H1 (cell line): Measurements from ENCODE around the gene CSRP1. TPM values are rescaled to one million over a fixed set of nuclear protein-coding genes. Genes with fewer than 3 reads are reported as not detected.

Source experiments
- CTCF ChIA-PET: fragments of 300-600 bp; sonication (Branson Sonifier 250); formaldehyde crosslinking; loops from one replicate; lab custom pipeline; 2021; ENCODE audit not compliant: partially characterized antibody; lab: Charles Lee
- POLR2A ChIA-PET: fragments of 300-600 bp; sonication (Branson Sonifier 250); formaldehyde crosslinking; loops from one replicate; lab custom pipeline; 2021; ENCODE audit warnings: inconsistent platforms; ENCODE audit not compliant: partially characterized antibody; lab: Charles Lee
- DNase-seq, 2 experiments: peaks; one replicate each; pipeline versions ENCODE4 v3.0.0 to v3.0.0-alpha.2; 2010 to 2022; ENCODE audit warnings: low spot score in 2 of 2, low read depth in 1 of 2, mixed read lengths in 1 of 2
- FAIRE-seq: peaks from 2 replicates; lab custom pipeline; 2011; peaks lifted over from hg19 to GRCh38; lab: Jason Lieb, UNC
- H2AFZ ChIP-seq: 2 replicates; pipeline ENCODE4 v1.8.1; 2012; ENCODE audit warnings: low read length, inconsistent platforms
- H2AK5ac ChIP-seq: 2 replicates; pipeline ENCODE4 v1.6.1; 2013; ENCODE audit warnings: low read depth, low read length
- H2BK120ac ChIP-seq: replicated peaks from 2 replicates; pipeline ENCODE3; 2013; ENCODE audit warnings: low read depth, low read length, inconsistent platforms
- H2BK12ac ChIP-seq: 2 replicates; pipeline ENCODE4 v1.6.1; 2013; ENCODE audit warnings: low read depth, low read length
- H2BK15ac ChIP-seq: 2 replicates; pipeline ENCODE4 v1.6.1; 2013; ENCODE audit warnings: low read length
- H2BK20ac ChIP-seq: 2 replicates; pipeline ENCODE4 v1.6.1; 2013; ENCODE audit warnings: low read length
- H2BK5ac ChIP-seq: 2 replicates; pipeline ENCODE4 v1.6.1; 2013; ENCODE audit warnings: low read depth, low read length
- H3K14ac ChIP-seq: 2 replicates; pipeline ENCODE4 v1.6.1; 2013; ENCODE audit warnings: inconsistent platforms; ENCODE audit not compliant: insufficient read length
- H3K18ac ChIP-seq: 2 replicates; pipeline ENCODE4 v1.6.1; 2013; ENCODE audit warnings: low read length; ENCODE audit errors: extremely low read depth
- H3K23ac ChIP-seq: 2 replicates; pipeline ENCODE4 v1.6.1; 2013; ENCODE audit warnings: inconsistent platforms; ENCODE audit not compliant: insufficient read length
- H3K23me2 ChIP-seq: 2 replicates; pipeline ENCODE4 v1.6.1; 2013; ENCODE audit warnings: low read depth, low read length
- H3K27ac ChIP-seq: 2 replicates; pipeline ENCODE4 v1.6.1; 2011; ENCODE audit warnings: low read depth, low read length, inconsistent platforms
- H3K27me3 ChIP-seq, 4 experiments: replicated peaks in 1 of 4; 1 replicate in 1 of 4; 2 replicates in 3 of 4; pipeline versions ENCODE4 v1.6.1 to v1.8.1; 2011 to 2013; ENCODE audit warnings: low read length in 3 of 4, mild to moderate bottlenecking in 3 of 4, inconsistent platforms in 2 of 4, mixed read lengths in 2 of 4, moderate library complexity in 1 of 4; ENCODE audit not compliant: control insufficient read depth in 3 of 4, insufficient read depth in 3 of 4; ENCODE audit errors: extremely low read depth in 1 of 4
- H3K36me3 ChIP-seq, 4 experiments: 2 replicates each; pipeline versions ENCODE4 v1.6.1 to v1.8.1; 2011 to 2013; ENCODE audit warnings: mild to moderate bottlenecking in 4 of 4, low read length in 3 of 4, moderate library complexity in 2 of 4, control low read depth in 1 of 4, inconsistent platforms in 1 of 4; ENCODE audit not compliant: insufficient read depth in 4 of 4, control insufficient read depth in 2 of 4
- H3K4ac ChIP-seq: replicated peaks from 2 replicates; pipeline ENCODE3; 2013; ENCODE audit warnings: low read length, low read depth, mixed read lengths, inconsistent platforms; ENCODE audit not compliant: insufficient read length
- H3K4me1 ChIP-seq, 4 experiments: replicated peaks in 1 of 4; 1 replicate in 1 of 4; 2 replicates in 3 of 4; pipeline versions ENCODE4 v1.6.1 to v1.8.1; 2011 to 2013; ENCODE audit warnings: low read length in 3 of 4, inconsistent platforms in 2 of 4, mixed read lengths in 1 of 4; ENCODE audit not compliant: insufficient read depth in 4 of 4, control insufficient read depth in 3 of 4
- H3K4me2 ChIP-seq, 2 experiments: 2 replicates each; pipeline versions ENCODE4 v1.6.1 to v1.8.1; 2011 to 2013; ENCODE audit warnings: low read depth in 2 of 2, low read length in 2 of 2, control low read depth in 1 of 2, inconsistent platforms in 1 of 2, mild to moderate bottlenecking in 1 of 2; ENCODE audit not compliant: insufficient read depth in 1 of 2
- H3K4me3 ChIP-seq, 4 experiments: fragments of 200-600, 300-600 bp in 1 of 4; sonication (generic), shearing (Covaris generic), sonication (Bioruptor Twin) in 1 of 4; 2 replicates each; pipeline versions ENCODE4 v1.5.1 to v1.8.1; 2011 to 2016; ENCODE audit warnings: low read length in 4 of 4, low read depth in 3 of 4, control low read depth in 2 of 4, inconsistent platforms in 2 of 4, mild to moderate bottlenecking in 2 of 4, mixed read lengths in 1 of 4, moderate library complexity in 1 of 4; ENCODE audit not compliant: insufficient read depth in 2 of 4; ENCODE audit errors: extremely low read depth in 1 of 4
- H3K56ac ChIP-seq: replicated peaks from 2 replicates; pipeline ENCODE3; 2013; ENCODE audit warnings: low read depth, mild to moderate bottlenecking, mixed read lengths, low read length, inconsistent platforms; ENCODE audit not compliant: insufficient read length
- H3K79me1 ChIP-seq: 2 replicates; pipeline ENCODE4 v1.6.1; 2013; ENCODE audit warnings: low read depth, low read length, control low read depth
- H3K79me2 ChIP-seq, 2 experiments: 2 replicates each; pipeline versions ENCODE4 v1.6.1 to v1.8.1; 2012 to 2013; ENCODE audit warnings: low read length in 2 of 2, mild to moderate bottlenecking in 2 of 2, inconsistent platforms in 1 of 2; ENCODE audit not compliant: insufficient read depth in 2 of 2, control insufficient read depth in 1 of 2
- H3K9ac ChIP-seq, 4 experiments: replicated peaks in 1 of 4; 1 replicate in 1 of 4; 2 replicates in 3 of 4; pipeline versions ENCODE4 v1.6.1 to v1.8.1; 2011 to 2013; ENCODE audit warnings: low read depth in 3 of 4, low read length in 3 of 4, control low read depth in 2 of 4, mild to moderate bottlenecking in 2 of 4, moderate library complexity in 2 of 4, inconsistent platforms in 1 of 4; ENCODE audit errors: extremely low read depth in 1 of 4
- H3K9me3 ChIP-seq, 2 experiments: 2 replicates each; pipeline versions ENCODE4 v1.6.1 to v1.8.1; 2012 to 2013; ENCODE audit warnings: mild to moderate bottlenecking in 2 of 2, moderate library complexity in 2 of 2, control low read depth in 1 of 2, inconsistent platforms in 1 of 2, low read depth in 1 of 2, low read length in 1 of 2, mixed read lengths in 1 of 2; ENCODE audit not compliant: insufficient read depth in 2 of 2
- H4K20me1 ChIP-seq, 2 experiments: replicated peaks in 1 of 2; 2 replicates each; pipeline versions ENCODE3 to v1.8.1; 2011 to 2013; ENCODE audit warnings: inconsistent platforms in 2 of 2, low read length in 2 of 2, mild to moderate bottlenecking in 1 of 2; ENCODE audit not compliant: insufficient read depth in 2 of 2, control insufficient read depth in 1 of 2
- H4K5ac ChIP-seq: 2 replicates; pipeline ENCODE4 v1.6.1; 2013; ENCODE audit warnings: low read length, low read depth, mixed read lengths, inconsistent platforms; ENCODE audit not compliant: insufficient read length
- H4K8ac ChIP-seq: 2 replicates; pipeline ENCODE4 v1.8.0; 2013; ENCODE audit warnings: mild to moderate bottlenecking, moderate library complexity, low read length, inconsistent platforms; ENCODE audit not compliant: insufficient read depth; ENCODE audit errors: extremely low read depth
- H4K91ac ChIP-seq: replicated peaks from 2 replicates; pipeline ENCODE3; 2013; ENCODE audit warnings: low read length, mixed read lengths, inconsistent platforms; ENCODE audit not compliant: insufficient read length
- CBX5 ChIP-seq: fragments of 300-800, 300-1000 bp; sonication (generic); IDR thresholded peaks from 2 replicates; pipeline ENCODE4 v1.7.1; 2016; ENCODE audit warnings: antibody characterized with exemption, low read length, low read depth
- CREB1 ChIP-seq: IDR thresholded peaks from 2 replicates; pipeline ENCODE4 v1.6.1; 2012; ENCODE audit warnings: inconsistent platforms
- CTBP2 ChIP-seq: IDR thresholded peaks from 2 replicates; pipeline ENCODE4 v1.7.0; 2011; ENCODE audit warnings: borderline replicate concordance, mild to moderate bottlenecking, moderate library complexity, mixed read lengths, low read length; ENCODE audit not compliant: insufficient read depth, insufficient read length
- JUN ChIP-seq: IDR thresholded peaks from 2 replicates; pipeline ENCODE4 v1.6.1; 2011; ENCODE audit warnings: low read depth, mild to moderate bottlenecking, improper control_type of control experiment, low read length
- KDM5A ChIP-seq: fragments of 200-600 bp; IDR thresholded peaks from 2 replicates; pipeline ENCODE4 v1.7.1; 2012; ENCODE audit warnings: mild to moderate bottlenecking, low read length, inconsistent platforms, mixed read lengths
- POU5F1 ChIP-seq: IDR thresholded peaks from 2 replicates; pipeline ENCODE4 v1.6.1; 2011; ENCODE audit warnings: low read depth, mild to moderate bottlenecking, low read length, moderate library complexity
- SIX5 ChIP-seq: IDR thresholded peaks from 2 replicates; pipeline ENCODE4 v1.6.1; 2011; ENCODE audit warnings: mild to moderate bottlenecking, low read depth, low read length
- TAF7 ChIP-seq: optimal IDR thresholded peaks from 2 replicates; pipeline ENCODE3; 2011; ENCODE audit warnings: low read depth, mild to moderate bottlenecking, inconsistent platforms, low read length, moderate library complexity, borderline replicate concordance
- YY1 ChIP-seq: IDR thresholded peaks from 2 replicates; pipeline ENCODE4 v1.6.1; 2011; ENCODE audit warnings: low read depth, mild to moderate bottlenecking, low read length
- WGBS, 2 experiments: shearing (Covaris generic) in 1 of 2; methylation state at CpG; one replicate each; pipeline versions ENCODE4 v1.1.6 to v1.1.7; 2013 to 2015; ENCODE audit warnings: low lambda C conversion rate in 2 of 2, mixed read lengths in 2 of 2, inconsistent platforms in 1 of 2, low coverage in 1 of 2, missing lambda C conversion rate in 1 of 2; ENCODE audit not compliant: insufficient replicate concordance in 2 of 2, insufficient coverage in 1 of 2, insufficient read length in 1 of 2; ENCODE audit errors: extremely low coverage in 1 of 2, missing lambda C conversion rate in 1 of 2; 5-methylcytosine and 5-hydroxymethylcytosine counted together
- polyA plus RNA-seq, 7 experiments: library from polyadenylated mRNA; depleted of rRNA in 3 of 7; stranded (reverse) in 5 of 7; unstranded in 2 of 7; fragments of >200 nt in 5 of 7; fragments of 200-250 nt in 2 of 7; gene quantifications; 1 replicate in 5 of 7; 2 replicates in 1 of 7; 4 replicates in 1 of 7; pipeline versions ENCODE4 v1.2.1 to v1.2.3, GENCODE V29; 2011 to 2013; ENCODE audit warnings: missing spikeins in 2 of 7, mixed read lengths in 2 of 7
- total RNA-seq: library from RNA; stranded (reverse); fragmentation: NEBNext Ultra II Directional; extraction: Animal tissue kit (Norgen Biotek cat#: 25700); gene quantifications from 2 replicates; pipeline ENCODE4 v1.2.1, GENCODE V29; 2021
- TF ChIP-seq, protein P1 (sequence below): IDR thresholded peaks from 2 replicates; pipeline ENCODE4 v1.6.1; 2011; ENCODE audit warnings: low read depth, mild to moderate bottlenecking, low read length; ENCODE audit not compliant: insufficient read depth

CSRP1 gene
- total and polyA plus RNA-seq, 2 of the 8 experiments (the other 6 are each of a cell fraction or from before 2014, with no cell fraction given): 14.2 to 22.3 TPM

DNA sequence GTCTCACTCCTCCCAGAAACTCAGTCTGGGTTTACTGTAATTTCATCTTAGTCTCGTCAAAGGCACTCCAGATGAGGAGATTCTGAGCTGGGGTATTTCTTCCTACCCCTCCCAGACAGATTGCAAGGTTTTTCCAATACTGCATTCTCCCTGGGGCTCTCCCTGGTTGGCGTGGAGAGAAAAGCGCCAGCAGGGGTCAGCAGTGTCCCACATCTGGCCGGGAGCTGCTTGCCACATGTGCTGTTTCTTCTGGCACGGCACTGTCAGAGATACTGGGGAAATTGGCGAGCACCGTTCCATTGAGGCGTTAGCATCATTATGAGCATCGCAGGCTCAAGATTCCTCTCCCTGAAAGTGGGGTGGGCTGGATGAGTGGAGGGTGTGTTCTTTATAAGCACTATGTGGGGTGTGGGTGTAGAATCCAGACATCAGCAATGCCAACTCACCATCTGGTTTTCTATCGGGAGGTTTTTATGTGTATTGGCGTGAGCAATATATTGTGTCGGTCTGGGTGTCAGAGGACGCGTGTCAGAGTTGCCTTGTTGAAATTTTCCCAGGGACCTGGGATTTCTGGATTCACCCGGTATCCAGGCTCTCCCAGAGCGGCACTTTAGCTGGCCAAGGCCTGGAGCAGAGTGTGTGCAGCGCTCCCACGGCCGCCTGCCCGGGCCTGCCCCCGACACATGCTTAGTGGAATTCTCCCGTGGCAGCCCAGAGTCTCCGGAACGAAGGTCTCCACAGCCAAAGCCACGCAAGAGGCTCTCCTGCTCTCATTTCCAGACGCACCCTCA, 24.0 kb upstream of the CSRP1 start:
- peak; percentile 45 for FAIRE-seq
- no peak for TF ChIP-seq POU5F1
- no peak for TF ChIP-seq TAF7
- TF ChIP-seq, protein P1, sequence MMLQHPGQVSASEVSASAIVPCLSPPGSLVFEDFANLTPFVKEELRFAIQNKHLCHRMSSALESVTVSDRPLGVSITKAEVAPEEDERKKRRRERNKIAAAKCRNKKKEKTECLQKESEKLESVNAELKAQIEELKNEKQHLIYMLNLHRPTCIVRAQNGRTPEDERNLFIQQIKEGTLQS: no peak
- TF ChIP-seq SIX5: no peak
- 0 out of 2 replicates have a peak, but pooled peaks have one; percentile 21 for TF ChIP-seq CREB1
- no peak for TF ChIP-seq CBX5
- TF ChIP-seq CTBP2: no peak
- no peak for TF ChIP-seq JUN
- TF ChIP-seq KDM5A: no peak
- no peak for TF ChIP-seq YY1

More for the DNA sequence above, 24.0 kb upstream of the CSRP1 start:
- Histone ChIP-seq H3K36me3 (no peaks in the 10 kb centered on the region), H2BK12ac (peak overlapping the region; percentile 60; the same call in 1 of the 2 replicates), H3K4ac (no peak overlapping the region), H2BK20ac (no peak overlapping the region), H4K91ac (no peak overlapping the region), H3K4me1 (peaks cover 0 to 5% (median 3%) of the 10 kb centered on the region in 4 experiments; a peak in 3 of 7 replicates), H3K9me3 (no peaks in the 10 kb centered on the region), H3K4me2 (no peak overlapping the region), H2BK15ac (no peak overlapping the region), H3K23me2 (no peaks in the 10 kb centered on the region), H2BK120ac (no peak overlapping the region), H4K20me1 (no peaks in the 10 kb centered on the region), H2AFZ (no peak overlapping the region), H3K56ac (no peak overlapping the region), H2AK5ac (no peak overlapping the region), H4K5ac (no peak overlapping the region), H3K9ac (no peak overlapping the region), H3K27ac (no peak overlapping the region), H3K23ac (no peak overlapping the region), H2BK5ac (no peak overlapping the region), H3K79me2 (no peaks in the 10 kb centered on the region), H4K8ac (no peak overlapping the region), H3K14ac (no peak overlapping the region), H3K18ac (no peak overlapping the region), H3K79me1 (no peaks in the 10 kb centered on the region), H3K27me3 (no peaks in the 10 kb centered on the region), H3K4me3 (no peak overlapping the region)
- ChIA-PET CTCF (interaction anchor here (0.6 to 43.8 kb wide), 61 partner anchors 9 to 362 kb away, joined by 3 to 929 read pairs (median 4); partner anchors contain the start of genes CSRP1 and SHISA4), POLR2A (interaction anchor here (1.7 to 1.9 kb wide), 2 partner anchors 9 to 18 kb away, joined by 5 to 7 read pairs; no protein-coding TSS in a partner anchor)
- WGBS, 2 experiments: 70% methylated on average over 26 of the region's 26 CpGs; no CpG with 5 or more reads in 1 of the 2 experiments
- peak in 1 of 2 experiments; percentile 90 for DNase-seq
